Stomach (tissue), 9 donors: ENCODE measurements around the gene HAPSTR1. TPM values are rescaled to one million over a fixed set of nuclear protein-coding genes. Genes with fewer than 3 reads are reported as not detected.

Experiments used
- DNase-seq, 2 donors: peaks; one replicate each; pipeline versions ENCODE4 v3.0.0 to v3.0.0-alpha.2; 2013 to 2019
- H3K27ac ChIP-seq, 5 donors: fragments of 200-600 bp in 4 of 5; sonication (generic) in 4 of 5; one replicate each; pipeline ENCODE4 v1.5.1; 2013 to 2019; ENCODE audit warnings: mild to moderate bottlenecking in 1 of 5, moderate library complexity in 1 of 5
- H3K27me3 ChIP-seq, 3 donors: fragments of 200-600 bp; sonication (generic); one replicate each; pipeline ENCODE4 v1.5.1; 2017 to 2019; ENCODE audit warnings: mixed run types in 1 of 3
- H3K36me3 ChIP-seq, 4 donors: fragments of 200-600 bp; sonication (generic); 1 replicate in 3 of 4; 2 replicates in 1 of 4; pipeline ENCODE4 v1.5.1; 2016 to 2019
- H3K4me1 ChIP-seq, 4 donors: fragments of 200-600 bp; sonication (generic); one replicate each; pipeline ENCODE4 v1.5.1; 2016 to 2019
- H3K4me3 ChIP-seq, 4 donors: fragments of 200-600 bp; sonication (generic) in 3 of 4; one replicate each; pipeline ENCODE4 v1.5.1; 2016 to 2019; ENCODE audit warnings: mild to moderate bottlenecking in 1 of 4
- H3K9me3 ChIP-seq, 4 donors: fragments of 200-600 bp; sonication (generic); one replicate each; pipeline ENCODE4 v1.5.1; 2016 to 2019
- EP300 ChIP-seq: sonication (generic); formaldehyde crosslinking; IDR thresholded peaks from one replicate; pipeline ENCODE4 v1.6.1; 2017; ENCODE audit warnings: antibody characterized with exemption
- POLR2A ChIP-seq, 4 donors: fragments of 450-650 bp; IDR thresholded peaks; one replicate each; pipeline ENCODE4 v1.6.1; 2016; ENCODE audit warnings: antibody characterized with exemption in 4 of 4, control low read depth in 2 of 4, mild to moderate bottlenecking in 1 of 4, moderate library complexity in 1 of 4
- POLR2AphosphoS5 ChIP-seq, 3 donors: sonication (generic); formaldehyde crosslinking; IDR thresholded peaks; one replicate each; pipeline ENCODE4 v1.6.1; 2016; ENCODE audit warnings: antibody characterized with exemption in 3 of 3
- WGBS, 5 donors: extraction: QIAGEN DNeasy Blood & Tissue Kit in 3 of 5; methylation state at CpG; one replicate each; pipeline versions ENCODE4 v1.1.5 to v1.1.7; 2013 to 2018; 5-methylcytosine and 5-hydroxymethylcytosine counted together
- intact Hi-C: fragments of 100-400 bp; cut with DNase I; formaldehyde crosslinking; loops from one replicate; pipeline ENCODE4 v1.15.1; 2023; ENCODE audit warnings: low total_unique reads
- polyA plus RNA-seq, 3 donors: library from polyadenylated mRNA; stranded (reverse); fragments of 200-250 nt; gene quantifications; one replicate each; pipeline ENCODE4 v1.2.3, GENCODE V29; 2013
- total RNA-seq, 5 donors: library from RNA; depleted of rRNA; stranded (reverse); fragments of >200 nt; gene quantifications; one replicate each; pipeline versions ENCODE4 v1.1.0 to v1.2.3, GENCODE V29; 2014 to 2016
- TF ChIP-seq, protein P1 (sequence below), 7 experiments: fragments of 450-650 bp in 4 of 7; fragments of 200-600 bp in 3 of 7; sonication (generic) in 3 of 7; IDR thresholded peaks; one replicate each; pipeline ENCODE4 v1.5.1; 2016 to 2019; ENCODE audit warnings: antibody characterized with exemption in 7 of 7, control low read depth in 2 of 7, mild to moderate bottlenecking in 1 of 7
- donor health status: healthy with polysubstance abuse.
- donor health status: Bipolar disorder and iron deficiency.
- donor health status: healthy.

Gene HAPSTR1
- total and polyA plus RNA-seq, 8 donors = 6.6 to 84.1 (median 37.4) TPM

DNA sequence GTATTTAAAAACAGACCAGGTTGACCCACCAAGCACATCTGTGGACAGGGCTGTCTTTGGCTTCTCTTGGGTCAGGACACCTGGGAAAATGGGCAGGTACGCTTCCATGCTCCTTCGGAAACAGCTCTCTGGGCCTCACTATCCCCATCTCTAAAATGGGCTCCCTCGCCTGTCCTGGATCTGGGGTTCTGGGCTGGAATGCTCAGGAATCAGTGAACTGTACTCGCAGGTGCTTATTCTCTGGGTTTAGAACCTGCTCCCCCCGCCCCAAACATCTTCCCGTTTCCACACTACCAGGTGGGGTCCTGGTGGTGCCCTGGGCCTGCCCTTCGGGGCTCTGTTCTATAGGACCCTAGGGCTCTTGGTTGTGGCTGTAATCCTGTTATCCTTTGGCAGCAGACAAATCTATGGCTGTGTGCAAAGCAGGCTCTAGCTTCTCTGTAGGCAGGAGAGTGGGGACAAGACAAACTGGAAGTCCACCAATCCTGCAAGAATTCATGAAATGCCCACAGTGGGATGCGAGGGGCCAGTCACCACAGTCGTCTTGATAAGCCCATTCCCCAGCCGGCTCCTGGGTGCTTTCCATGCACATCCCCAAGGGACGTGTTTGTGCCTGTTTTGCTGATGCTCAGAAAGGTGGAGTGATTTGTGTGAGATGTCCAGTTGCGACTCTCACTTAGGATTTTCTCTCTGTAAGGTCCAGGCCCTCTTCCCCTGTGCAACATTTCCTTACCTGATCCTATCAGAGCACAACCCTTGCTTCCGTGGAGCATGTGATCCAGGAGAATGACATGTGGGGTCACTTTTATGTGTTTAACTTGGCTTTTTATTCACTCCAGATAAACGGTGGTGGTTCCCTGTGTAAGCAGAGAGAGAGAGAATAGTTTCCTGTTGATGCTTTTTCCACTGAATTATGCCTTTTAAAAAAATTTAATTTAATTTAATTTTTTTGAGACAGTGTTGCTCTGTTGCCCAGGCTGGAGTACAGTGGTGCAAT lies 37.2 kb downstream of the HAPSTR1 start:
- Histone ChIP-seq H3K27ac (peak overlapping the region in 2 of 5 donors; percentile 60 to 61), H3K27me3 (no peaks in the 10 kb centered on the region), H3K4me3 (no peak overlapping the region), H3K9me3 (no peaks in the 10 kb centered on the region), H3K36me3 (peaks cover 7 to 19% (median 12%) of the 10 kb centered on the region in 4 donors), H3K4me1 (peaks cover 21 to 50% (median 38%) of the 10 kb centered on the region in 4 donors)
- no peak for DNase-seq
- intact Hi-C loops = no loop called here
- TF ChIP-seq, protein P1, sequence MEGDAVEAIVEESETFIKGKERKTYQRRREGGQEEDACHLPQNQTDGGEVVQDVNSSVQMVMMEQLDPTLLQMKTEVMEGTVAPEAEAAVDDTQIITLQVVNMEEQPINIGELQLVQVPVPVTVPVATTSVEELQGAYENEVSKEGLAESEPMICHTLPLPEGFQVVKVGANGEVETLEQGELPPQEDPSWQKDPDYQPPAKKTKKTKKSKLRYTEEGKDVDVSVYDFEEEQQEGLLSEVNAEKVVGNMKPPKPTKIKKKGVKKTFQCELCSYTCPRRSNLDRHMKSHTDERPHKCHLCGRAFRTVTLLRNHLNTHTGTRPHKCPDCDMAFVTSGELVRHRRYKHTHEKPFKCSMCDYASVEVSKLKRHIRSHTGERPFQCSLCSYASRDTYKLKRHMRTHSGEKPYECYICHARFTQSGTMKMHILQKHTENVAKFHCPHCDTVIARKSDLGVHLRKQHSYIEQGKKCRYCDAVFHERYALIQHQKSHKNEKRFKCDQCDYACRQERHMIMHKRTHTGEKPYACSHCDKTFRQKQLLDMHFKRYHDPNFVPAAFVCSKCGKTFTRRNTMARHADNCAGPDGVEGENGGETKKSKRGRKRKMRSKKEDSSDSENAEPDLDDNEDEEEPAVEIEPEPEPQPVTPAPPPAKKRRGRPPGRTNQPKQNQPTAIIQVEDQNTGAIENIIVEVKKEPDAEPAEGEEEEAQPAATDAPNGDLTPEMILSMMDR (IDR thresholded peaks at IDR 0.05) = no peak
- TF ChIP-seq POLR2A (IDR thresholded peaks at IDR 0.05) = no peak
- no peak for TF ChIP-seq EP300
- no peak for TF ChIP-seq POLR2AphosphoS5 (IDR thresholded peaks at IDR 0.05)
- WGBS, 5 donors = 59 to 75% (median 69%) methylated on average over 11 to 14 of the region's 14 CpGs

DNA sequence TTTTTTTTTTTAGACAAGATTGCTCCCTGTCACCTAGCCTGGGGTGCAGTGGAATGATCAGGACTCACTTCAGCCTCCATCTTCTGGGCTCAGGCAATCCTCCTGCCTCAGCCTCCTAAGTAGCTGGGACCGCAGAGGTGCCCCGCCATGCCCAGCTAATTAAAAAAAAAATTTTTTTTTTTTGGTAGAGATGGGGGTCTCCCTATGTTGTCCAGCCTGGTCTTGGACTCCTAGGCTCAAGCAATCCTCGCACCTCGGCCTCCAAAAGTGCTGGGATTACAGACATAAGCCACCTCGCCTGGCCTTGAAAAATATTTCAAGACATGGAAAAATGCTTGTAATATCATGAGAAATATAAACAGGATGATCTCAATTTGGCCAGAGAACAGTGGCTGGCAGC lies 42.9 kb downstream of the HAPSTR1 start:
- H3K4me3 ChIP-seq = no peak overlapping the region
- peaks cover 0 to 8% (median 6%) of the 10 kb centered on the region in 4 donors for H3K4me1 ChIP-seq
- intact Hi-C loops = no loop called here
- no peaks in the 10 kb centered on the region for H3K36me3 ChIP-seq
- WGBS, 5 donors = 87 to 95% (median 95%) methylated on average over 5 of the region's 5 CpGs
- no peaks in the 10 kb centered on the region for H3K9me3 ChIP-seq
- H3K27ac ChIP-seq = no peak overlapping the region
- TF ChIP-seq POLR2A (IDR thresholded peaks at IDR 0.05) = no peak
- TF ChIP-seq POLR2AphosphoS5 (IDR thresholded peaks at IDR 0.05) = no peak
- TF ChIP-seq, protein P1 (IDR thresholded peaks at IDR 0.05) = no peak
- no peak for TF ChIP-seq EP300
- no peak for DNase-seq
- H3K27me3 ChIP-seq = no peaks in the 10 kb centered on the region

DNA sequence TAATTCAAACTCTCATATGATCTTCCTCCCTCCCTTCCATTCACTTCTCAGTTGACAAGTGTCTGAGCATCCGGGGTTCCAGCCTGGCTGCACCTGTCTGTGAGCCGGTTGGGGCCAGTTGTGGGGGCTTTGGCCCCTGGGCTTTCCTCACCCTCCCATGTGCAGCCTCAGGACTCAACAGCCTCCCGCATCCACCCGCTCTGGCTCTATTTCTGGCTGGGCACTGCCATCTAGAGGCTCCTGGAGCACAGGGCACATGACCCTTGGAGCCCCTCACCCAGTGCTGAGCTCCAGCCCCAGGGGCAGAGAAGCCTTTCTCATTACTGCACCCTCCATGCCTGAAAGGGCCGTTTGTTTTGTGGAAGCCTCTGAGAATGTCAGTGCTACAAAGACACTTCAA lies 43.3 kb downstream of the HAPSTR1 start:
- H3K27me3 ChIP-seq = no peaks in the 10 kb centered on the region
- H3K36me3 ChIP-seq = no peaks in the 10 kb centered on the region
- H3K4me3 ChIP-seq = no peak overlapping the region
- TF ChIP-seq, protein P1 (IDR thresholded peaks at IDR 0.05) = peak in 5 of 7 experiments; percentile 25 to 58 (median 37)
- no peak for TF ChIP-seq POLR2A (IDR thresholded peaks at IDR 0.05)
- intact Hi-C loops = no loop called here
- peak; percentile 58 to 78 for DNase-seq
- H3K4me1 ChIP-seq = peaks cover 0 to 9% (median 8%) of the 10 kb centered on the region in 4 donors
- 6 to 29% (median 23%) methylated on average over 5 of the region's 5 CpGs for WGBS, 5 donors
- H3K9me3 ChIP-seq = no peaks in the 10 kb centered on the region
- H3K27ac ChIP-seq = no peak overlapping the region

DNA sequence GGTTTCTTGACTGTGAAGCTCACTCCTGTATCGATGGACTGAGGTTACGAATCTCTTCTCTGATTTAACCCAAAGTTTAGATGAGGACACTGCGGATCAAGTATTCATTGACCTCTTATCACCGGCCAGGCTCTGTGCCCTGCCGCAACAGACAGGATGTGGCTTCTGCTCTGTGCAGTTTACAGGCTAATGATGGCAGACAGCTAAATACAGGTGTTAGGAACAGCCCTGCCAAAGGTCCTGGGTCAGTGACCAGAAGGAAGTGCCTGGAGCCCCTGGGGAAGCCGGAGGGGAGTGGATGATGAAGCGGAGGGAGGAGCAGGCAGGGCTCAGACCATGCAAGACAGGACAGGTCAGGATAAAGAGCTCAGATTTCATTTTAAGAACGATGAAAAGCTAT lies 44.4 kb downstream of the HAPSTR1 start:
- no peaks in the 10 kb centered on the region for H3K9me3 ChIP-seq
- WGBS, 5 donors = 51 to 64% (median 56%) methylated on average over 8 of the region's 8 CpGs
- TF ChIP-seq POLR2A (IDR thresholded peaks at IDR 0.05) (no peak), POLR2AphosphoS5 (IDR thresholded peaks at IDR 0.05) (no peak), EP300 (no peak)
- TF ChIP-seq, protein P1 (IDR thresholded peaks at IDR 0.05) = no peak
- DNase-seq = no peak
- H3K4me3 ChIP-seq = no peak overlapping the region
- no peaks in the 10 kb centered on the region for H3K27me3 ChIP-seq
- H3K4me1 ChIP-seq = peaks cover 0 to 9% (median 8%) of the 10 kb centered on the region in 4 donors
- H3K36me3 ChIP-seq = no peaks in the 10 kb centered on the region
- H3K27ac ChIP-seq = no peak overlapping the region
- intact Hi-C loops = no loop called here
